H1 (cell line): ENCODE results near the gene PPM1M. TPM values are rescaled to one million over a fixed set of nuclear protein-coding genes. Genes with fewer than 3 reads are reported as not detected.

Experiments used
- CTCF ChIA-PET: fragments of 300-600 bp; sonication (Branson Sonifier 250); formaldehyde crosslinking; loops from one replicate; lab custom pipeline; 2021; ENCODE audit not compliant: partially characterized antibody; lab: Charles Lee
- POLR2A ChIA-PET: fragments of 300-600 bp; sonication (Branson Sonifier 250); formaldehyde crosslinking; loops from one replicate; lab custom pipeline; 2021; ENCODE audit warnings: inconsistent platforms; ENCODE audit not compliant: partially characterized antibody; lab: Charles Lee
- DNase-seq, 2 experiments: peaks; one replicate each; pipeline versions ENCODE4 v3.0.0 to v3.0.0-alpha.2; 2010 to 2022; ENCODE audit warnings: low spot score in 2 of 2, low read depth in 1 of 2, mixed read lengths in 1 of 2
- FAIRE-seq: peaks from 2 replicates; lab custom pipeline; 2011; peaks lifted over from hg19 to GRCh38; lab: Jason Lieb, UNC
- H2AFZ ChIP-seq: 2 replicates; pipeline ENCODE4 v1.8.1; 2012; ENCODE audit warnings: low read length, inconsistent platforms
- H2AK5ac ChIP-seq: 2 replicates; pipeline ENCODE4 v1.6.1; 2013; ENCODE audit warnings: low read depth, low read length
- H2BK120ac ChIP-seq: replicated peaks from 2 replicates; pipeline ENCODE3; 2013; ENCODE audit warnings: low read depth, low read length, inconsistent platforms
- H2BK12ac ChIP-seq: 2 replicates; pipeline ENCODE4 v1.6.1; 2013; ENCODE audit warnings: low read depth, low read length
- H2BK15ac ChIP-seq: 2 replicates; pipeline ENCODE4 v1.6.1; 2013; ENCODE audit warnings: low read length
- H2BK20ac ChIP-seq: 2 replicates; pipeline ENCODE4 v1.6.1; 2013; ENCODE audit warnings: low read length
- H2BK5ac ChIP-seq: 2 replicates; pipeline ENCODE4 v1.6.1; 2013; ENCODE audit warnings: low read depth, low read length
- H3K14ac ChIP-seq: 2 replicates; pipeline ENCODE4 v1.6.1; 2013; ENCODE audit warnings: inconsistent platforms; ENCODE audit not compliant: insufficient read length
- H3K18ac ChIP-seq: 2 replicates; pipeline ENCODE4 v1.6.1; 2013; ENCODE audit warnings: low read length; ENCODE audit errors: extremely low read depth
- H3K23ac ChIP-seq: 2 replicates; pipeline ENCODE4 v1.6.1; 2013; ENCODE audit warnings: inconsistent platforms; ENCODE audit not compliant: insufficient read length
- H3K23me2 ChIP-seq: 2 replicates; pipeline ENCODE4 v1.6.1; 2013; ENCODE audit warnings: low read depth, low read length
- H3K27ac ChIP-seq: 2 replicates; pipeline ENCODE4 v1.6.1; 2011; ENCODE audit warnings: low read depth, low read length, inconsistent platforms
- H3K27me3 ChIP-seq, 4 experiments: replicated peaks in 1 of 4; 1 replicate in 1 of 4; 2 replicates in 3 of 4; pipeline versions ENCODE4 v1.6.1 to v1.8.1; 2011 to 2013; ENCODE audit warnings: low read length in 3 of 4, mild to moderate bottlenecking in 3 of 4, inconsistent platforms in 2 of 4, mixed read lengths in 2 of 4, moderate library complexity in 1 of 4; ENCODE audit not compliant: control insufficient read depth in 3 of 4, insufficient read depth in 3 of 4; ENCODE audit errors: extremely low read depth in 1 of 4
- H3K36me3 ChIP-seq, 4 experiments: 2 replicates each; pipeline versions ENCODE4 v1.6.1 to v1.8.1; 2011 to 2013; ENCODE audit warnings: mild to moderate bottlenecking in 4 of 4, low read length in 3 of 4, moderate library complexity in 2 of 4, control low read depth in 1 of 4, inconsistent platforms in 1 of 4; ENCODE audit not compliant: insufficient read depth in 4 of 4, control insufficient read depth in 2 of 4
- H3K4ac ChIP-seq: replicated peaks from 2 replicates; pipeline ENCODE3; 2013; ENCODE audit warnings: low read length, low read depth, mixed read lengths, inconsistent platforms; ENCODE audit not compliant: insufficient read length
- H3K4me1 ChIP-seq, 4 experiments: replicated peaks in 1 of 4; 1 replicate in 1 of 4; 2 replicates in 3 of 4; pipeline versions ENCODE4 v1.6.1 to v1.8.1; 2011 to 2013; ENCODE audit warnings: low read length in 3 of 4, inconsistent platforms in 2 of 4, mixed read lengths in 1 of 4; ENCODE audit not compliant: insufficient read depth in 4 of 4, control insufficient read depth in 3 of 4
- H3K4me2 ChIP-seq, 2 experiments: 2 replicates each; pipeline versions ENCODE4 v1.6.1 to v1.8.1; 2011 to 2013; ENCODE audit warnings: low read depth in 2 of 2, low read length in 2 of 2, control low read depth in 1 of 2, inconsistent platforms in 1 of 2, mild to moderate bottlenecking in 1 of 2; ENCODE audit not compliant: insufficient read depth in 1 of 2
- H3K4me3 ChIP-seq, 4 experiments: fragments of 200-600, 300-600 bp in 1 of 4; sonication (generic), shearing (Covaris generic), sonication (Bioruptor Twin) in 1 of 4; 2 replicates each; pipeline versions ENCODE4 v1.5.1 to v1.8.1; 2011 to 2016; ENCODE audit warnings: low read length in 4 of 4, low read depth in 3 of 4, control low read depth in 2 of 4, inconsistent platforms in 2 of 4, mild to moderate bottlenecking in 2 of 4, mixed read lengths in 1 of 4, moderate library complexity in 1 of 4; ENCODE audit not compliant: insufficient read depth in 2 of 4; ENCODE audit errors: extremely low read depth in 1 of 4
- H3K56ac ChIP-seq: replicated peaks from 2 replicates; pipeline ENCODE3; 2013; ENCODE audit warnings: low read depth, mild to moderate bottlenecking, mixed read lengths, low read length, inconsistent platforms; ENCODE audit not compliant: insufficient read length
- H3K79me1 ChIP-seq: 2 replicates; pipeline ENCODE4 v1.6.1; 2013; ENCODE audit warnings: low read depth, low read length, control low read depth
- H3K79me2 ChIP-seq, 2 experiments: 2 replicates each; pipeline versions ENCODE4 v1.6.1 to v1.8.1; 2012 to 2013; ENCODE audit warnings: low read length in 2 of 2, mild to moderate bottlenecking in 2 of 2, inconsistent platforms in 1 of 2; ENCODE audit not compliant: insufficient read depth in 2 of 2, control insufficient read depth in 1 of 2
- H3K9ac ChIP-seq, 4 experiments: replicated peaks in 1 of 4; 1 replicate in 1 of 4; 2 replicates in 3 of 4; pipeline versions ENCODE4 v1.6.1 to v1.8.1; 2011 to 2013; ENCODE audit warnings: low read depth in 3 of 4, low read length in 3 of 4, control low read depth in 2 of 4, mild to moderate bottlenecking in 2 of 4, moderate library complexity in 2 of 4, inconsistent platforms in 1 of 4; ENCODE audit errors: extremely low read depth in 1 of 4
- H3K9me3 ChIP-seq, 2 experiments: 2 replicates each; pipeline versions ENCODE4 v1.6.1 to v1.8.1; 2012 to 2013; ENCODE audit warnings: mild to moderate bottlenecking in 2 of 2, moderate library complexity in 2 of 2, control low read depth in 1 of 2, inconsistent platforms in 1 of 2, low read depth in 1 of 2, low read length in 1 of 2, mixed read lengths in 1 of 2; ENCODE audit not compliant: insufficient read depth in 2 of 2
- H4K20me1 ChIP-seq, 2 experiments: replicated peaks in 1 of 2; 2 replicates each; pipeline versions ENCODE3 to v1.8.1; 2011 to 2013; ENCODE audit warnings: inconsistent platforms in 2 of 2, low read length in 2 of 2, mild to moderate bottlenecking in 1 of 2; ENCODE audit not compliant: insufficient read depth in 2 of 2, control insufficient read depth in 1 of 2
- H4K5ac ChIP-seq: 2 replicates; pipeline ENCODE4 v1.6.1; 2013; ENCODE audit warnings: low read length, low read depth, mixed read lengths, inconsistent platforms; ENCODE audit not compliant: insufficient read length
- H4K8ac ChIP-seq: 2 replicates; pipeline ENCODE4 v1.8.0; 2013; ENCODE audit warnings: mild to moderate bottlenecking, moderate library complexity, low read length, inconsistent platforms; ENCODE audit not compliant: insufficient read depth; ENCODE audit errors: extremely low read depth
- H4K91ac ChIP-seq: replicated peaks from 2 replicates; pipeline ENCODE3; 2013; ENCODE audit warnings: low read length, mixed read lengths, inconsistent platforms; ENCODE audit not compliant: insufficient read length
- BCL11A ChIP-seq, 2 experiments: IDR thresholded peaks; one replicate each; pipeline ENCODE4 v1.6.1; 2011; ENCODE audit warnings: low read depth in 2 of 2, low read length in 2 of 2, mild to moderate bottlenecking in 2 of 2
- HDAC6 ChIP-seq: IDR thresholded peaks from one replicate; pipeline ENCODE4 v1.7.1; 2012; ENCODE audit warnings: low read depth, mild to moderate bottlenecking, inconsistent platforms, low read length, moderate library complexity
- JUN ChIP-seq: IDR thresholded peaks from 2 replicates; pipeline ENCODE4 v1.6.1; 2011; ENCODE audit warnings: low read depth, mild to moderate bottlenecking, improper control_type of control experiment, low read length
- JUND ChIP-seq: IDR thresholded peaks from 2 replicates; pipeline ENCODE4 v1.6.1; 2011; ENCODE audit warnings: mild to moderate bottlenecking, improper control_type of control experiment, low read length
- POLR2A ChIP-seq, 2 experiments: IDR thresholded peaks; 1 replicate in 1 of 2; 2 replicates in 1 of 2; pipeline ENCODE4 v1.6.1; 2011; ENCODE audit warnings: low read depth in 2 of 2, low read length in 2 of 2, mild to moderate bottlenecking in 2 of 2; ENCODE audit errors: control extremely low read depth in 1 of 2
- RAD21 ChIP-seq, 2 experiments: IDR thresholded peaks in 1 of 2; conservative IDR thresholded peaks in 1 of 2; 2 replicates each; pipeline ENCODE4 v1.6.1; 2011; ENCODE audit warnings: low read depth in 2 of 2, low read length in 2 of 2, improper control_type of control experiment in 1 of 2, inconsistent platforms in 1 of 2, mild to moderate bottlenecking in 1 of 2, moderate library complexity in 1 of 2
- SP2 ChIP-seq: IDR thresholded peaks from 2 replicates; pipeline ENCODE4 v1.6.1; 2012; ENCODE audit warnings: mild to moderate bottlenecking, low read length, inconsistent platforms
- WGBS, 2 experiments: shearing (Covaris generic) in 1 of 2; methylation state at CpG; one replicate each; pipeline versions ENCODE4 v1.1.6 to v1.1.7; 2013 to 2015; ENCODE audit warnings: low lambda C conversion rate in 2 of 2, mixed read lengths in 2 of 2, inconsistent platforms in 1 of 2, low coverage in 1 of 2, missing lambda C conversion rate in 1 of 2; ENCODE audit not compliant: insufficient replicate concordance in 2 of 2, insufficient coverage in 1 of 2, insufficient read length in 1 of 2; ENCODE audit errors: extremely low coverage in 1 of 2, missing lambda C conversion rate in 1 of 2; 5-methylcytosine and 5-hydroxymethylcytosine counted together
- polyA plus RNA-seq, 7 experiments: library from polyadenylated mRNA; depleted of rRNA in 3 of 7; stranded (reverse) in 5 of 7; unstranded in 2 of 7; fragments of >200 nt in 5 of 7; fragments of 200-250 nt in 2 of 7; gene quantifications; 1 replicate in 5 of 7; 2 replicates in 1 of 7; 4 replicates in 1 of 7; pipeline versions ENCODE4 v1.2.1 to v1.2.3, GENCODE V29; 2011 to 2013; ENCODE audit warnings: missing spikeins in 2 of 7, mixed read lengths in 2 of 7
- total RNA-seq: library from RNA; stranded (reverse); fragmentation: NEBNext Ultra II Directional; extraction: Animal tissue kit (Norgen Biotek cat#: 25700); gene quantifications from 2 replicates; pipeline ENCODE4 v1.2.1, GENCODE V29; 2021

Gene PPM1M
- total and polyA plus RNA-seq, 2 of the 8 experiments (the other 6 are each of a cell fraction or from before 2014, with no cell fraction given) = 5.2 to 6.3 TPM

DNA sequence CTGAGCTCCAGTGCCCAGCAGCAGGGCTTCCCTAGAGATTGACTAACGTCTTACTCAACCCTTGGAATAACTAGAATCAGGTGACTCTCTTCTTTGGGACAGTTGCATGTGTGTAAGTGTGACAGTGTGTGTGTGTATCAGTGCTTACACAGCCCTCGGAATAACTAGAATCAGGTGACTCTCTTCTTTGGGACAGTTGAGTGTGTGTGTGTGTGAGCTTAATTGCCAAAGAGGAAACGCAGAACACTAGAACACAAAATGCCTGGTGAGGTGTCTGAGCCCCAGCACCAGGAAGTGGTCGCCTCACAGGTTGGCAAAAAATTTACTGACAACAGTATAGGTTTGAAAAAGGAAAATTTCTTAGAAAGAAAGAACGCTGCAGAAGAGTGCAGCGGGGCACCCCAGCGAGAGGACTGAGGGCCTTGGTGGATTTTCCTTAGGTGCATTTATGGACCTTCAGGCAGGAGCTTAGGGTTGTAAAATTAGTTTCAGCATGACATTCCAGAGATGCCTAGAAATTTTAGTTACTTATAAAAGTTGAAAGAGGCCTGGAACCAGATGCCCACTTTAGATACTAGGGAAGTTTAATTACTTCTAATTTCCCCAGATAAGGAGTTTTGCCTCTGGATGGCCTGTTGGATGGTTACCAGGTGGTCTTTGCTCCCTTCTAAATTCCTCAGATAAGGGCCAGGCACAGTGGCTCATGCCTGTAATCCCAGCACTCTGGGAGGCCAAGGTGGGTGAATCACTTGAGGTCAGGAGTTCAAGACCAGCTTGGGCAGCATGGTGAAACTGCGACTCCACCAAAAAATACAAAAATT is 36.6 kb downstream of the PPM1M start:
- no peak overlapping the region for H3K23ac ChIP-seq
- H4K8ac ChIP-seq = no peak overlapping the region
- 91% methylated on average over 8 of the region's 8 CpGs; no CpG with 5 or more reads in 1 of the 2 experiments for WGBS, 2 experiments
- H3K9me3 ChIP-seq = no peaks in the 10 kb centered on the region
- H2BK5ac ChIP-seq = no peak overlapping the region
- H2AFZ ChIP-seq = no peak overlapping the region
- no peak for TF ChIP-seq BCL11A (IDR thresholded peaks at IDR 0.05; ENCODE audit: low read depth in 2 of 2, low read length in 2 of 2)
- no peak for TF ChIP-seq HDAC6
- TF ChIP-seq POLR2A (IDR thresholded peaks at IDR 0.05; ENCODE audit: control extremely low read depth in 1 of 2, low read depth in 2 of 2, low read length in 2 of 2) = no peak
- no peak for TF ChIP-seq JUND
- TF ChIP-seq JUN = no peak
- TF ChIP-seq SP2 = no peak
- no peak for TF ChIP-seq RAD21 (IDR thresholded peaks at IDR 0.05 in 1 of 2, conservative IDR thresholded peaks at IDR 0.05 in 1 of 2; ENCODE audit: low read depth in 2 of 2, low read length in 2 of 2)
- ChIA-PET POLR2A (interaction anchor here (1.2 to 1.6 kb wide), 4 partner anchors 17 to 35 kb away, joined by 3 to 8 read pairs (median 4); no protein-coding TSS in a partner anchor), CTCF (interaction anchor here (0.9 to 2.1 kb wide), 9 partner anchors 8 to 107 kb away, joined by 3 to 5 read pairs (median 4); no protein-coding TSS in a partner anchor)
- H2BK15ac ChIP-seq = no peak overlapping the region
- no peak overlapping the region for H2AK5ac ChIP-seq
- H3K56ac ChIP-seq = no peak overlapping the region
- no peaks in the 10 kb centered on the region for H4K20me1 ChIP-seq
- peaks cover 10% of the 10 kb centered on the region for H3K23me2 ChIP-seq
- peaks cover 0 to 3% (median 2%) of the 10 kb centered on the region in 4 experiments; a peak in 4 of 7 replicates for H3K4me1 ChIP-seq
- no peak overlapping the region for H3K14ac ChIP-seq
- no peak overlapping the region for H2BK20ac ChIP-seq
- H3K79me2 ChIP-seq = peaks cover 6 to 10% of the 10 kb centered on the region in 2 experiments
- no peak overlapping the region for H3K27ac ChIP-seq
- H3K4me3 ChIP-seq = no peak overlapping the region
- FAIRE-seq (no peak), DNase-seq (no peak)
- no peak overlapping the region for H3K4ac ChIP-seq
- H4K91ac ChIP-seq = no peak overlapping the region
- no peak overlapping the region for H3K4me2 ChIP-seq
- H3K36me3 ChIP-seq = no peaks in the 10 kb centered on the region
- H3K27me3 ChIP-seq = no peaks in the 10 kb centered on the region
- H2BK120ac ChIP-seq = no peak overlapping the region
- no peak overlapping the region for H3K18ac ChIP-seq
- H3K9ac ChIP-seq = no peak overlapping the region
- no peaks in the 10 kb centered on the region; the same call in 1 of the 2 replicates for H3K79me1 ChIP-seq
- H2BK12ac ChIP-seq = no peak overlapping the region
- no peak overlapping the region for H4K5ac ChIP-seq
